ENCODE data around the gene FARSA.
"Not testable (repeated sequence)": the region's sequence is repeated elsewhere in the genome, so short reads cannot be mapped to it uniquely, and the experiment has no call there.

FARSA gene

GRCh38 chr19:12933287-12934072 lies at the start of gene FARSA:
Gene FARSA, minus strand, starts transcription at chr19:12933711. Its CDS starts 15 bp downstream, at chr19:12933696.
- peak; percentile 82 for DNase-seq (ENCODE audit: low read depth, low spot score)

GRCh38 chr19:12983091-12983490 lies 49.6 kb upstream of the FARSA start:
- DNase-seq (ENCODE audit: low read depth, low spot score): no peak

- DNase-seq (ENCODE audit: low read depth, low spot score): no peak
These were observed 49.1 kb upstream of the FARSA start for GRCh38 chr19:12982648-12983047.

GRCh38 chr19:12979974-12980373 lies 46.5 kb upstream of the FARSA start:
- DNase-seq (ENCODE audit: low read depth, low spot score): no peak

GRCh38 chr19:12976109-12976508 lies 42.6 kb upstream of the FARSA start:
- DNase-seq (ENCODE audit: low read depth, low spot score): not testable (repeated sequence)

- DNase-seq (ENCODE audit: low read depth, low spot score): no peak
These were observed 41.8 kb upstream of the FARSA start for GRCh38 chr19:12975221-12975741.

GRCh38 chr19:12974301-12975220 lies 41.0 kb upstream of the FARSA start:
- no peak for DNase-seq (ENCODE audit: low read depth, low spot score)

- no peak for DNase-seq (ENCODE audit: low read depth, low spot score)
These were observed 39.7 kb upstream of the FARSA start for GRCh38 chr19:12973236-12973635.

- no peak for DNase-seq (ENCODE audit: low read depth, low spot score)
These were observed 36.7 kb upstream of the FARSA start for GRCh38 chr19:12970070-12970820.

- no peak for DNase-seq (ENCODE audit: low read depth, low spot score)
These were observed 35.9 kb upstream of the FARSA start, which contains the start of gene DAND5 for GRCh38 chr19:12969292-12969988. Gene DAND5, plus strand, starts transcription at chr19:12969576. Its CDS starts 85 bp downstream, at chr19:12969661.

- DNase-seq (ENCODE audit: low read depth, low spot score): no peak
These were observed 34.4 kb upstream of the FARSA start for GRCh38 chr19:12967907-12968306.

- no peak for DNase-seq (ENCODE audit: low read depth, low spot score)
These were observed 32.3 kb upstream of the FARSA start for GRCh38 chr19:12965812-12966135.

GRCh38 chr19:12965017-12965811 lies 31.7 kb upstream of the FARSA start:
- DNase-seq (ENCODE audit: low read depth, low spot score): peak; percentile 61

- no peak for DNase-seq (ENCODE audit: low read depth, low spot score)
These were observed 26.0 kb upstream of the FARSA start for GRCh38 chr19:12959481-12959880.

GRCh38 chr19:12957389-12957952 lies 24.0 kb upstream of the FARSA start:
- not testable (repeated sequence) for DNase-seq (ENCODE audit: low read depth, low spot score)

GRCh38 chr19:12956446-12957388 lies 23.2 kb upstream of the FARSA start, which contains the start of gene GADD45GIP1:
Gene GADD45GIP1, minus strand, starts transcription at chr19:12957223. Its CDS starts 11 bp downstream, at chr19:12957212.
- DNase-seq (ENCODE audit: low read depth, low spot score): peak; percentile 62

GRCh38 chr19:12955996-12956395 lies 22.5 kb upstream of the FARSA start:
- no peak for DNase-seq (ENCODE audit: low read depth, low spot score)

- DNase-seq (ENCODE audit: low read depth, low spot score): not testable (repeated sequence)
These were observed 22.1 kb upstream of the FARSA start for GRCh38 chr19:12955575-12955974.

GRCh38 chr19:12954612-12954962 lies 21.1 kb upstream of the FARSA start:
- DNase-seq (ENCODE audit: low read depth, low spot score): no peak

Measured in activated CD4-positive, CD25-positive, alpha-beta regulatory T cell treated with anti-CD3 and anti-CD28 coated beads, Interleukin-2, amount 50 U/mL, for 16 hours (primary cell).